ENCODE results near the gene SMPD3. TPM values are rescaled to one million over a fixed set of nuclear protein-coding genes. Genes with fewer than 3 reads are reported as not detected.

The SMPD3 gene
- total and polyA plus RNA-seq, 2 donors (not counting 3 experiments of a cell fraction or from before 2014, with no cell fraction given): not detected

DNA sequence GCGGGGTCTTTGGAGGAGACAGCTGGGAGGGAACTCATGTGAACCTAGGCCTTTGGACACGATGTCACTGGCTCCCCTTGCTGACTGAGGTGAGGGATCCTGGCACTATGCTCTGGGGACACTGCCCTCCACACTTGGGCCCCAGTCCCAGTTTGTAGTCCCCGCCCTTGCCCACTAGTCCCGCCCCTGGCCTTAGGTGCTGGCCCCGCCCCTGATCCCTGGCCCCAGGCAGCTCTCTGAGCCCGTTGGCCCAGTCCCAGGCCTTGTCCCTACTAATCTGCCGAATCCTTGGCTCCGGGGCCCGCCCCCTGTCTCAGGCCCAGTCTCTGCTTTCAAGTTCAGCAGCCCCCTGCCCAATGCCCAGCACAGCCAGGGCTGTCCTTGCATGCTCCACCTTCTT is 61.0 kb downstream of the SMPD3 start:
- no peak for TF ChIP-seq POLR2A (IDR thresholded peaks at IDR 0.05; ENCODE audit: low read depth, low read length)
- TF ChIP-seq, protein P1, sequence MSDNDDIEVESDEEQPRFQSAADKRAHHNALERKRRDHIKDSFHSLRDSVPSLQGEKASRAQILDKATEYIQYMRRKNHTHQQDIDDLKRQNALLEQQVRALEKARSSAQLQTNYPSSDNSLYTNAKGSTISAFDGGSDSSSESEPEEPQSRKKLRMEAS (IDR thresholded peaks at IDR 0.05; ENCODE audit: insufficient read depth, insufficient read length): no peak
- TF ChIP-seq MYC (IDR thresholded peaks at IDR 0.05; ENCODE audit: low read depth, low read length): no peak
- no peak for TF ChIP-seq POLR2AphosphoS5 (IDR thresholded peaks at IDR 0.05; ENCODE audit: insufficient read depth, low read depth, low read length)
- TF ChIP-seq, protein P2, sequence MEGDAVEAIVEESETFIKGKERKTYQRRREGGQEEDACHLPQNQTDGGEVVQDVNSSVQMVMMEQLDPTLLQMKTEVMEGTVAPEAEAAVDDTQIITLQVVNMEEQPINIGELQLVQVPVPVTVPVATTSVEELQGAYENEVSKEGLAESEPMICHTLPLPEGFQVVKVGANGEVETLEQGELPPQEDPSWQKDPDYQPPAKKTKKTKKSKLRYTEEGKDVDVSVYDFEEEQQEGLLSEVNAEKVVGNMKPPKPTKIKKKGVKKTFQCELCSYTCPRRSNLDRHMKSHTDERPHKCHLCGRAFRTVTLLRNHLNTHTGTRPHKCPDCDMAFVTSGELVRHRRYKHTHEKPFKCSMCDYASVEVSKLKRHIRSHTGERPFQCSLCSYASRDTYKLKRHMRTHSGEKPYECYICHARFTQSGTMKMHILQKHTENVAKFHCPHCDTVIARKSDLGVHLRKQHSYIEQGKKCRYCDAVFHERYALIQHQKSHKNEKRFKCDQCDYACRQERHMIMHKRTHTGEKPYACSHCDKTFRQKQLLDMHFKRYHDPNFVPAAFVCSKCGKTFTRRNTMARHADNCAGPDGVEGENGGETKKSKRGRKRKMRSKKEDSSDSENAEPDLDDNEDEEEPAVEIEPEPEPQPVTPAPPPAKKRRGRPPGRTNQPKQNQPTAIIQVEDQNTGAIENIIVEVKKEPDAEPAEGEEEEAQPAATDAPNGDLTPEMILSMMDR (IDR thresholded peaks at IDR 0.05; ENCODE audit: extremely low read depth in 1 of 2, insufficient read depth in 1 of 2, low read depth in 1 of 2, low read length in 2 of 2): no peak
- TF ChIP-seq EZH2 (IDR thresholded peaks at IDR 0.05; ENCODE audit: borderline replicate concordance, low read depth, low read length, severe bottlenecking): no peak
- TF ChIP-seq JUN (IDR thresholded peaks at IDR 0.05; ENCODE audit: borderline replicate concordance, insufficient read depth, insufficient read length, low read depth): no peak
- H3K4me2 ChIP-seq (ENCODE audit: insufficient read depth, low read length): no peak overlapping the region
- ChIA-PET POLR2A (no interaction called here), CTCF (interaction anchor here (3.6 kb wide), 1 partner anchor 9 kb away, joined by 22 read pairs; no protein-coding TSS in a partner anchor)
- H2AFZ ChIP-seq (ENCODE audit: low read depth, low read length): no peak overlapping the region
- H3K27me3 ChIP-seq (ENCODE audit: control insufficient read depth in 2 of 2, insufficient read depth in 2 of 2, low read length in 2 of 2): no peaks in the 10 kb centered on the region
- no peaks in the 10 kb centered on the region for H3K36me3 ChIP-seq (ENCODE audit: control insufficient read depth in 2 of 2, extremely low read depth in 1 of 2, insufficient read depth in 2 of 2, low read length in 2 of 2)
- no peak overlapping the region for H3K27ac ChIP-seq (ENCODE audit: insufficient read depth, low read depth, low read length)
- H3K4me1 ChIP-seq (ENCODE audit: control insufficient read depth, extremely low read depth, insufficient read depth, low read length): no peaks in the 10 kb centered on the region
- H3K79me2 ChIP-seq (ENCODE audit: control insufficient read depth, insufficient read depth, low read length): no peaks in the 10 kb centered on the region
- intact Hi-C loops (cut with micrococcal nuclease) (no loop called here), dilution Hi-C loops (cut with MboI; ENCODE audit: extremely low pct_ligation_motif_present, low sequenced_read_pairs) (no loop called here)
- H3K9ac ChIP-seq (replicated peaks; ENCODE audit: extremely low read depth, insufficient read depth, low read length): no peak overlapping the region
- no peak overlapping the region for H3K4me3 ChIP-seq (replicated peaks in 1 of 3; ENCODE audit: insufficient read depth in 1 of 3, low read depth in 1 of 3, low read length in 3 of 3)
- no peak for DNase-seq (ENCODE audit: low read depth, low spot score)
- H4K20me1 ChIP-seq (replicated peaks; ENCODE audit: control insufficient read depth, extremely low read depth, insufficient read depth, low read length): no peaks in the 10 kb centered on the region
- H3K9me1 ChIP-seq (replicated peaks; ENCODE audit: control insufficient read depth, extremely low read depth, insufficient read depth, low read length): no peaks in the 10 kb centered on the region
- no peak for FAIRE-seq
- BruUV-seq (replicated peaks): no TSS peak
- no peaks in the 10 kb centered on the region for H3K9me3 ChIP-seq (replicated peaks; ENCODE audit: control insufficient read depth, insufficient read depth, low read length)

Data from endothelial cell of umbilical vein (primary cell).